Fibroblast of skin of scalp (primary cell): ENCODE measurements around the gene AGER. TPM values are rescaled to one million over a fixed set of nuclear protein-coding genes. Genes with fewer than 3 reads are reported as not detected.
"Not testable (repeated sequence)": the region's sequence is repeated elsewhere in the genome, so short reads cannot be mapped to it uniquely, and the experiment has no call there.

Experiments used
- DNase-seq: peaks from one replicate; pipeline ENCODE4 v3.0.0-alpha.2; 2013
- polyA plus RNA-seq, 2 experiments: library from polyadenylated mRNA; unstranded; fragments of 120-200 nt; gene quantifications; one replicate each; pipeline ENCODE4 v1.2.1, GENCODE V29; 2013; ENCODE audit not compliant: insufficient read length in 2 of 2

The AGER gene
- polyA plus RNA-seq (2013, experiment 1 of 2; ENCODE audit: insufficient read length) = 5.4 TPM
- polyA plus RNA-seq (2013, experiment 2 of 2; ENCODE audit: insufficient read length) = 6.8 TPM

GRCh38 chr6:32184084-32184640 is at the start of gene AGER:
TSS of gene AGER (minus strand) at chr6:32184253. CDS start at chr6:32184222, 31 bp downstream.
- no peak for DNase-seq

- no peak for DNase-seq
These were observed 42.4 kb upstream of the AGER start for GRCh38 chr6:32226434-32226833.

- DNase-seq = no peak
These were observed 40.6 kb upstream of the AGER start for GRCh38 chr6:32224696-32225095.

DNA sequence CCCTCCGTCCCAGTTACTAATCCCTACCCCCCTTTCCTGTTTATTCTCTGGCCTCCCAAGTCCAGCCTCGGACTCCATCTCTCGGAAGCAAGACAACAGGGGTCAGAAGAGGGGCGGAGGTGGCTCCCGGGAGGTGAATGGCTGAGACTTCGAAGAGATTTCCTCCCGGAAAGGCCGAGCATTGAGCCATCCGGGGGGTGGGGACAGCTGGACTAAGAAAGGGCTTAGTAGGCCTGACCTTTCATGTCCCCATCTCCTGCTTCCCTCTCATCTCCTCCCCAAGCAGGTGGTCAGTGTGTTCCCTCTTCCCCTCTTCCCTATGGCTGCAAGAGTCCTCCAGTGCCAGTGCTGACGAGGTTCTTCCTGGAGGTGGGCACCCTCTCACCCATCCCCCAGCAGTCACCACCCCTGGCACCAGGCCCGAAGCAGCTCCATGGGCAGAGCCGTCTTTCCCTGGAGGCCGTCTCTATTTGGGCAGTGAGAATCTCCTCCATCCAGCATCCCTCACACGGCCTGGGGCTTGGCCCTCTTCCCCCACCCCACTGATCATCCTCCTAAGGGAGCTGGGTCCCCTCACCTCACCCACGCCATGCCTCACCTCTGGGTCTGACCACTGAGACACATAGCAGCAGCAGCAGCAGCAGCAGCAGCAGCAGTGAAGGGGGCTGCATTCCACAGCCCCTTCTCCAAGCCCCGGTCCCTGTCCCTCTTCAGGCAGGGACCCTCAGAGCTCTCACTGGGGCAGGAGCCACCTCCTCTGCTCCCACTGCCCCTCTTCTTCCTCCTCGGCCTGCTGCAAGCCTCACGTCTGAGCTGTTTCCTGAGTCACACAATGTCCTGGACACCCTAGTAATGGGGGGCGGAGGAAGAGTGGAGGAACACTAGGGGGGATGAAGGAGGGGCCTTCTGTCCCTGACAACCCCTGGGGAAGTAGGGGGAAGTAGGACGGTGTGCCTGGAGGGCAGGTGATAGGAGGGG is 39.5 kb upstream of the AGER start, which contains the start of gene NOTCH4:
Gene NOTCH4, minus strand, starts transcription at position 810 of the 978 bp plus-strand sequence. Its CDS starts 139 bp downstream, at position 671.
- DNase-seq = no peak

DNA sequence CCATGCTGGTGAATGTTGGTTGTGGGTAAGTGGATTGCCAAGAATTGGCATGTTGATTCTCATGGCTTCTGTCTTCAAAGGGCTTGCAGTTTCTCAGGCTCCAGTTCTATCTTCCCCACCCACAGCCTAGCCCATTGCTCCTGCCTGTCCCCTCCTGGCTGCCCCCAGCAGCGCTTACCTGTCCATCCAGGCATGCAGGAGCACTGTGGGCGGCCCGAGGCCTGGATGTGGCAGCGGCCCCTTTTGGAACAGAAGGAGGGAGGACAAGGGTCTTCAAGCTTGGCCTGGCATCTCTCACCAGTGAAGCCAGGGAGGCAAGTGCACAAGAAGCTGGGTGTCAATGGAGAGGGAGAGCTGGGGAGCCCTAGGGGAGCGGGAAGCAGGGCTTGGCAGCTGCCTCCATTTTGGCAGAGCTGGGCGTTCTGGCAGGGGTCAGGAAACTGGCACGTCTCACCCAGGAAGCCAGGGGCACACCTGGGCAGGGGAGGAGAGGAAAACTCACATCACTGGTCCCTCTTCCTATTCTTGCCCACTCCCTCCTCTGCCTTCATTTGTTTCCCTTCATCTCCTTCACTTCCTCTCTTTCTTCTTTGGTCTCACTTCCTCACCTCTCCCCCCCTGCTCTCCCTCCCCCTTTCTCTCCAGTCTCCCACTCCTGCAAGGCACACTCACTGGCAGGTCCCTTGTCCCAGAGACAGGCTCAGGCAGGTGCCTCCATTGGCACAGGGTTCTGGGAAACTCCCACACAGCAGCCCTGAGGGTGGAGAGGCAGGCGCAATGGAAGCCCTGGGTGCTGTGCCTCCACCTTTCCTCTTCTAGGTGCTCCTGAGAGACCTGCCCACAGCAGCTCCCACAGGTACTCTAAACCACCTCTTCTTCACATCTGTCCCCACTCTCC is 38.5 kb upstream of the AGER start:
- DNase-seq = no peak

DNA sequence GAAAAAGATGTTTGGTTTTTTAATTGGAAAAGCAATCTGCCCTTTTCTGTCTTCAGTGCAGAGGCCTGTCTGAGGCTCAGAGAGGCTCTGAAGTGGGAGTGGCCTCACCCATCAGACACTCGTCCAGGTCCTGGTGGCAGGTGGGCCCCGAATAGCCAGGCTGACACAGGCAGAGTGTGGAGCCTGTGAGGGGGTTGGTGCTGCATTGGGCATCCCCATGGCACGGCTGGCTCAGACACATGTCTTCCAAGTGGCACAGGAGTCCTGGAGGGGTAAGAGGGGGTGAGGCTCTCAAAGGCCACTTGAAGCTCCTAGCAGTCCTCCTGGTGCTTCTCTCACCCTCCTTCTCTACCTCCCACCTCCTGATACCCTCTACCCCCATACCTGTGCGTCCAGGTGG is 36.0 kb upstream of the AGER start:
- no peak for DNase-seq

DNA sequence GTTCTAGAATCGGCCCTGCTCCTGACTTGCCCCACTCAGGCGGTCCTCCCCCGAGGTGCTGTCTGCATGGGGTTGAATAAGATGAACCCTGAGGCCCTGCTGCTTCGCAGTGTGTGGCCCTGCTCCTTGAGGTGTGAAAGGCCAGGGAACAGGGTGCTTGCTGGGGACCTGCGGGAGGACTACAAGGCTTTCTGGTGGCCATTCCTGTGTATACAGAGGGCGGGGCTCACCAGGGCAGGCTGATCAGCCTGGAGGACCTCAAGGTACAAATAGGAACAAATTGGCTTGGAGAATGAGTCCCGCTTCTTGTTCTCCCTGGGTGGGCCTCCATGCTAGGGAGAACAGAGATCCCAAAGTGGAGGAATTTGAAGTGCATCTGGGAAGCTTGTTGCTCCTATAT is 34.1 kb upstream of the AGER start:
- DNase-seq = no peak

GRCh38 chr6:32216998-32217397 is 32.9 kb upstream of the AGER start:
- no peak for DNase-seq

DNA sequence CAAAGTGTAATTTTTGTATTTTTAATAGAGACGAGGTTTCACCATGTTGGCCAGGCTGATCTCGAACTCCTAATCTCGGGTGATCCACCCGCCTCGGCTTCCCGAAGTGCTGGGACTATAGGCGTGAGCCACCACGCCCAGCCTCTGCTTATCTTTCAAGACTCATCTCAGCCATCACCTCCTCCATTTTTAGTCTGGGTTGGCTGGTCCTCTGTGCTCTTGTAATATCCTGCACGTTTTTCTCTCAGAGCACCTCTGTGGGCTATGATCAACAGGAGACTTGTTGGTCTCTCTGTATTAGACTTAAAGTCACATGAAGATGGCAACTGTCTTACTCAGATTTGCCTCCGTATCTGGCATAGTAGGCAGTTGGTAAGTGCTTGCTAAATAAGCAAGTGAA is 32.2 kb upstream of the AGER start:
- no peak for DNase-seq

GRCh38 chr6:32215617-32216016 is 31.6 kb upstream of the AGER start:
- no peak for DNase-seq

- no peak for DNase-seq
These were observed 30.1 kb upstream of the AGER start for GRCh38 chr6:32214126-32214525.

DNA sequence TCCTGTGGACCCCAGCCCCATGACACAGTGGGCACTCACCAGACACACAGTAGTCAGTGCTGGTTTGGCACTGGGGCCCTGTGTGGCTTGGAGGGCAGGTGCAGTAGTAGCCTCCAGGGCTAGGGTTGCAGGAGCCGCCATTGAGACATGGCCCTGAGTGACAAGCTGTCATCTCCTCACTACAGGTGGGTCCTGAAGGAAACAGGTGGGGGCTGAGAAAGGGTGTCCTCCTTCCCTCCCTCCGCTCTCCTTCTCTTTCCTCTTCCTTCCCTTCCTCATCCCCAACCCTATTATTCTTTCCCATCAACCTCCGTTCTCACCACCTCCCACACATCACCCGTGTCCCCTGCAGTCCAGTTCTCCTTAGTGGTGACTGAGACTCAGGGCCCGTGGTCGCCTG is 29.6 kb upstream of the AGER start:
- no peak for DNase-seq

- no peak for DNase-seq
These were observed 28.2 kb upstream of the AGER start for GRCh38 chr6:32212076-32212760.

GRCh38 chr6:32211432-32211831 is 27.4 kb upstream of the AGER start:
- not testable (repeated sequence) for DNase-seq

DNA sequence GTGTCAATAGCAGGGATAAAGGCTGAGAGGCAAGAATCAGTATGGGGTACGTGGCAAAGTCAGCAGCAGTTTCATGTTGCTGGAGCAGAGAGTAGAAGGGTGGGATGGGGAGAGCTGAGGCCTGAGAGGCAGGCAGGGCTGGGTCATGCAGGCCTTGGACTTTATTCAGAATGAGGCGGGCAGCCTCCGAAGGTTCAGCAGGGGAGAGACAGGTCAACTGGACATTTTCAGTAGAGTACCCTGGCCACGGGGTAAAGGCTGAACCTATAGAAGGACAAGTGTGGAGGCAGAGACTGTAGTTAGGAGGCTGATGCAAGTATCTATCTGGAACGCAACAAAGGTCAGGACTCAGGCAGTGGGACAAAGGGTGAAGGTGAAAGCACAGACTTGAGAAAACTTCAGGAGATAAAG is 26.1 kb upstream of the AGER start:
- no peak for DNase-seq

DNA sequence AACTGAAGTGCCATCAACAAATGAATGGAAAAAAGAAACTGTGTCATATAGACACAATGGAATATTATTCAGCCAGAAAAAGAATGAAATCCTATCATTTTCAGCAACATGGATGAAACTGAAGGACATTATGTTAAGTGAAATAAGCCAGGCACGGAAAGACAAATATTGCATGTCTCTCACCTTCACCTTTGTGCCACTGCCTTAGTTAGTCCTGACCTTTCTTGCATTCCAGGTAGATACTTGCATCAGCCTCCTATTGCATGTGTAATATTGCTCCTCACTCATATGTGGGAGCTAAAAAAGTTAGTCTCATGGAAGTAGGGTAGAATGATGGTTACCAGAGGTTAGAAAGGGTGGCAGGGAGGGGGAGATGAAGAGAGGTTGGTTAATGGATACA is 24.9 kb upstream of the AGER start:
- DNase-seq = no peak

- DNase-seq = no peak
These were observed 20.2 kb upstream of the AGER start for GRCh38 chr6:32204268-32204715.

GRCh38 chr6:32203426-32204267 is 19.6 kb upstream of the AGER start:
- DNase-seq = peak; percentile 29

GRCh38 chr6:32202186-32202585 is 18.1 kb upstream of the AGER start:
- no peak for DNase-seq

- DNase-seq = no peak
These were observed 16.8 kb upstream of the AGER start for GRCh38 chr6:32200711-32201475.
